GM19438 (cell line): ENCODE data around the gene C3orf22.
A peak's percentile ranks its signal among the peaks of the same experiment; 100 is the strongest.
"Not testable (repeated sequence)": the region's sequence is repeated elsewhere in the genome, so short reads cannot be mapped to it uniquely, and the experiment has no call there.

ENCODE experiments used
- ATAC-seq: cut with Tn5 transposase; IDR thresholded peaks from one replicate; pipeline ENCODE4 v1.9.1; 2021; ENCODE audit warnings: low read depth; ENCODE audit not compliant: unreplicated experiment

The C3orf22 gene

GRCh38 chr3:126544596-126545281 is 14.0 kb downstream of the C3orf22 start:
- no peak for ATAC-seq

GRCh38 chr3:126543457-126544061 is 15.2 kb downstream of the C3orf22 start:
- ATAC-seq, result no peak

- no peak for ATAC-seq
Measured at GRCh38 chr3:126542340-126543241, 16.1 kb downstream of the C3orf22 start.

GRCh38 chr3:126541628-126542339 is 16.9 kb downstream of the C3orf22 start:
- no peak for ATAC-seq

GRCh38 chr3:126540951-126541627 is 17.6 kb downstream of the C3orf22 start:
- no peak for ATAC-seq

- no peak for ATAC-seq
Measured at GRCh38 chr3:126540342-126540849, 18.3 kb downstream of the C3orf22 start.

- no peak for ATAC-seq
Measured at GRCh38 chr3:126539558-126540250, 19.0 kb downstream of the C3orf22 start.

GRCh38 chr3:126538966-126539365 is 19.8 kb downstream of the C3orf22 start:
- ATAC-seq, result no peak

- ATAC-seq, result no peak
Measured at GRCh38 chr3:126538316-126538715, 20.4 kb downstream of the C3orf22 start.

- ATAC-seq, result no peak
Measured at GRCh38 chr3:126537730-126538281, 20.9 kb downstream of the C3orf22 start.

- ATAC-seq, result no peak
Measured at GRCh38 chr3:126537116-126537729, 21.5 kb downstream of the C3orf22 start.

GRCh38 chr3:126536126-126536525 is 22.6 kb downstream of the C3orf22 start:
- no peak for ATAC-seq

GRCh38 chr3:126535636-126536035 is 23.1 kb downstream of the C3orf22 start:
- ATAC-seq, result no peak

- ATAC-seq, result not testable (repeated sequence)
Measured at GRCh38 chr3:126534716-126535115, 24.0 kb downstream of the C3orf22 start.

- ATAC-seq, result no peak
Measured at GRCh38 chr3:126533506-126533905, 25.2 kb downstream of the C3orf22 start.

- no peak for ATAC-seq
Measured at GRCh38 chr3:126531051-126531330, 27.7 kb downstream of the C3orf22 start.

- ATAC-seq, result peak; percentile 65
Measured at GRCh38 chr3:126530171-126531050, 28.3 kb downstream of the C3orf22 start.

- no peak for ATAC-seq
Measured at GRCh38 chr3:126529585-126530170, 29.1 kb downstream of the C3orf22 start.
